ENCODE measurements around the gene METRNL.

Gene METRNL

DNA sequence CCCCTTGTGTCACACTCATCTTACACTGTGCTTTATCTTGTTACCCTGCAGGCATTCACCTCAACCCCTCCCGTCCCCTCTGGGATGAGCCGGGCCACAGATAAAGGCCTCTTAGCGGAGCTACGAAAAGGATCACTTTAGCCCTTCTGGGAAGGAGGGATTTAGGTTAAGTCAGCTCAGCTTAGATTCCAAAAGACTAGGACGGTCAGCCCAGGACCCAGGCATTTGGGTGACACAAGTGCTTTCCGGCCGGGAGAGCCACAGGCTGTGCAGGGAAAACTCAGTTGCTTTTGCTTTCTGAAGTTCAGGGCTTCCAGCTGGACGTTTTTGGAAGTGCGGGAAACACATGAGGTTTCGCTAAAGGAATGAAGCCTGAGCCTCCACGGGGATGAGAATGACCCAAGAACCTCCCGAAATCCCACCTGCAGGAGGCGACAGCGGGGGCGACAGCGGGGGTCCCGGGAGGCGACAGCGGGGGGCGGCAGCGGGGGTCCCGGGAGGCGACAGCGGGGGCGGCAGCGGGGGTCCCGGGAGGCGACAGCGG, 11.6 kb upstream of the METRNL start:
- no peak for DNase-seq

DNA sequence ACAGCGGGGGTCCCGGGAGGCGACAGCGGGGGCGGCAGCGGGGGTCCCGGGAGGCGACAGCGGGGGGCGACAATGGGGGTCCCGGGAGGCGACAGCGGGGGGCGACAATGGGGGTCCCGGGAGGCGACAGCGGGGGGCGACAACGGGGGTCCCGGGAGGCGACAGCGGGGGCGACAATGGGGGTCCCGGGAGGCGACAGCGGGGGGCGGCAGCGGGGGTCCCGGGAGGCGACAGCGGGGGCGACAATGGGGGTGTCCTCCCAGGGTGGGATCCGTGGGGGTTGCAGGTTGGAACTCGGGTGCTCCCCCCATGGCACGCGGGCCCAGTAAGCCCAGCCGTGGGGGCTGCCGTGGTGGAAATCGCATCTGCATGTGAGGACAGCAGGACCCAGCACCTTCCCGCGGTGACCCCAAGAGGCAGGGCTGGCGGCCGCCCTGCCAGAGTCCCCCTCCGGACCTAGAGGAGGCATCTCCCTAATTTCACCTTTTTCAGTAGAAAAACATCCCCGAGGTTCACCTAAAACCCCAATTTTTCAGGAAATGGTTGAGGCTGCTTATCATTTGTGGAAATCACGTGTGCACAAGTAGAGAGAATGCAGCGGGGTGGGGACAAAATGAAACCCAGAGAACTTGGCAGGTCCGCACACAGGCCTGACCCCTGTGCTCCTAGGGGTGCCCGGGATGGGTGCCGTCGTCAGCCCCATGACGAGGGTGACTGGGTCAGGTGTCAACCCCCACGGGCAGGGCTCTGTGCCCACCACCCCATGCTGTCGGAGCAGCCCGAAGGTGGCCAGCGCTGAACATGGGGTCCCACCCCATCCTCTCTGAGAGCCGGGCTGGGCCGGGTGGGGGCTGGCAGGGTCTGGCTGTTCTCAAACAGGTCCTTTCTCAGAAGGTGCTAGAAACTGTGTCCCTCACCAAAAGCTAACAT, 10.5 kb upstream of the METRNL start:
- DNase-seq: no peak

DNA sequence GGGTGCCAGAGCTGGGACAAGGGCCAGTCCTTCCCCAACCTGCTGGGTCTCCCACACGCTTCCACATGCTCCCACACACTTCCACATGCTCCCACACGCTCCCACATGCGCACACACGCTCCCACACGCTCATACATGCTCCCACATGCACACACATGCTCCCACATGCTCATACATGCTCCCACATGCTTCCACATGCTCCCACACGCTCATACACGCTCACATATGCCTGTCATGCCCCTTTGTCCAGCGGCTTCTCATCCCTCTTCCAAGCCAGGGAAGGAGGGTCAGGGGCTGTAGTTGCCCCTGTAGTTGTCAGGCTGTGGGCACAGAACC, 9.9 kb upstream of the METRNL start:
- DNase-seq: no peak

- no peak for DNase-seq
Measured at GRCh38 chr17:83069931-83070742, 9.3 kb upstream of the METRNL start.

- DNase-seq: no peak
Measured at GRCh38 chr17:83070800-83071341, 8.5 kb upstream of the METRNL start.

DNA sequence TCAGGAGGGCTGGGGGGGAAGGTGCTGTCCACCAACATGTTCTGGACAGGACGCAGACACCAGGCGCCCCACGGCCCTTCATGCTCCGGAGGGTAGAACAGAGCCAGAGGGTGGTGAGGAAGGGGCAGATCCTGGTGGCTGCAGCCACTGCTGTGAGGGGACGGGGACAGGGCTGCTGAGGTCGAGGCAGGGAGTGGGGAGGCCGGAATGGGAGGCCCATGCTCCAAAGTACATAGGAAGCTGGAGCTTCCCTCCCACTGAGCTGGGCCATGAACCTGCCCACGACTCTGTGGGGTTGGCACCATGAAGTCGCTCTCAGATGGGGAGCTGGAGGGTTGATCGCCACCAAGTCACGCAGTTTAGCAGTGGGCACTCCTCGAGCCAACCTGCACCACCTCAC, 8.0 kb upstream of the METRNL start:
- DNase-seq: no peak

- DNase-seq: no peak
Measured at GRCh38 chr17:83071966-83072562, 7.3 kb upstream of the METRNL start.

GRCh38 chr17:83072600-83073358, 6.6 kb upstream of the METRNL start:
- no peak for DNase-seq

DNA sequence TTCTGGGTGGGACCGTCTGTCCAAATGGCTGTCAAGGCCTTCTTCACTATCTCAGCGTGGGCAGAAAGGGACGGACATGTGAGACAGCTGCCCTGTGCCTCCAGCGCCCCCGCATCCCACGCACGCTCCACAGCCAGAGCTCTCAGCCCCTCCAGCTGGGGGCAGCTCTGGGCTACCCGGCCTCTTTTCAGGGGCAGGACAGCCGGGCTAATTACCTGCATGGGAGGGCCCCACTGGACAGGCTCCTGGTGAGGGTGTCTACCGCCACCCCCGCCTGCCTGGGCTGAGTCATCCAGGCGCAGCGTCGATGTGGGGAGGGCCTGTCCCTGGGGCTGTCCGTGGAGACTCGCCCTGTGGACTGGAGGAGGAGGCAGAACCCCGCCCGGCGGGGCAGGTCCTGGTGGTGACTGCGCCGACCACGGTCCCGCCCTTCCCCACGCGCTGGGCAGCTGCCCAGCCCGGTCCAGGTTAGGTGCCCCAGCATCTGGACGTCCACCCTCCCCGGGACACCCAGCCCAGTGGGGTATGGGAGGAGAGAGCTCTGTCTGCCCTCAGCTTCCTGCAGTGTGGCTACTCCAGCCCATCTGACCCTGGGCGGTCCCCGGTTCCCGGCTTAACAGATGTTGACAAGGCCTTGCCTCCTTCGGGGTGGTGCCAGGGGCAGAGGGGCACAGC, 5.9 kb upstream of the METRNL start:
- DNase-seq: no peak

- no peak for DNase-seq
Measured at GRCh38 chr17:83074486-83075223, 4.8 kb upstream of the METRNL start.

DNA sequence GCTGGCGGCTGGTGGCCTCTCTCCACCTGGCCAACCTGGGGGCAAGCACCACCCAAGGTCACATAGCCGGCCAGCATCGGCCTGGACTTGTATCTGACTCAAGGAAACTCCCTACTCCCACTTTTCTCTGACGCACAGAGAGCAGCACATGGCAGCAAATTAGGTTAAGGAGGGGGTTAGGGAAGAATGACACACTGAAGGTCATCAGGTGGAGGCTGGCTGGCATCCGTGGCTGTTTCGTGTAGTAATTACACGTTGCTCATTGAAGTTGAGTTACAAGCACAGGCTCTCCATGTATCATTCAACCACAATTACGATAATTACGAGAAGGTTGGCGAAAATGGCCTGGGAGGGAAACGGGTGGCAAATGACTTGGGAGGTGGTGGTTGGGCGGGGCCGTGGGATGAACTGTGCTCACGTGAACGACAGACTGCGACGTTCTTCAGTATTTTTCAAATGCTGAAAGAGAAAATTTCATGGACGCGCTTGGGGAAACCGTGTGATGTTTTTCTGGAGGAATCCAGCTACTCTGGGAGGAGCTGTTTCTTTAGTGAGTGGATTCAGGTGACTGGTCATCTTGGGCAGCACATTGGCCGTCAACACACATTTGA, 4.0 kb upstream of the METRNL start:
- no peak for DNase-seq

GRCh38 chr17:83076938-83077337, 2.5 kb upstream of the METRNL start:
- DNase-seq: peak; percentile 27

- no peak for DNase-seq
Measured at GRCh38 chr17:83077411-83077810, 2.0 kb upstream of the METRNL start.

DNA sequence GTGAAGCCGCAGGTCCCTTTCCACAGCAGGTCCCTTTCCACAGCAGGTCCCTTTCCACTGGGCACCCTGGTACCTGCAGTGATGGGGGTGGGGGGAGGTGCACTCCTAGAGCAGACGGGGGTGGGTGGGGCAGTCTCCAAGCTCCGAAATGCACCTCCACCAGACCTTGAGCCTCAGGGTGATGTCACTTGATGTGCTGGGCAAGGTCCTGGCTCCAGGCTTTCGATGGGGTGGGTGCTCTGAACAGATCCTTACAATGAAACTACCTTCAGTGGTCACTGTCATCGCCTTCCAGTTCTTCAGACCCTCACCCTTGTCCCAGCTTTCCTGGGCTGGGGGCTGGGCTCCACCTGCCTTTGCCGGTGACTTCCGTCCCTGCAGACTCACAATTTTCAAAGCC, 1.5 kb upstream of the METRNL start:
- DNase-seq: no peak

DNA sequence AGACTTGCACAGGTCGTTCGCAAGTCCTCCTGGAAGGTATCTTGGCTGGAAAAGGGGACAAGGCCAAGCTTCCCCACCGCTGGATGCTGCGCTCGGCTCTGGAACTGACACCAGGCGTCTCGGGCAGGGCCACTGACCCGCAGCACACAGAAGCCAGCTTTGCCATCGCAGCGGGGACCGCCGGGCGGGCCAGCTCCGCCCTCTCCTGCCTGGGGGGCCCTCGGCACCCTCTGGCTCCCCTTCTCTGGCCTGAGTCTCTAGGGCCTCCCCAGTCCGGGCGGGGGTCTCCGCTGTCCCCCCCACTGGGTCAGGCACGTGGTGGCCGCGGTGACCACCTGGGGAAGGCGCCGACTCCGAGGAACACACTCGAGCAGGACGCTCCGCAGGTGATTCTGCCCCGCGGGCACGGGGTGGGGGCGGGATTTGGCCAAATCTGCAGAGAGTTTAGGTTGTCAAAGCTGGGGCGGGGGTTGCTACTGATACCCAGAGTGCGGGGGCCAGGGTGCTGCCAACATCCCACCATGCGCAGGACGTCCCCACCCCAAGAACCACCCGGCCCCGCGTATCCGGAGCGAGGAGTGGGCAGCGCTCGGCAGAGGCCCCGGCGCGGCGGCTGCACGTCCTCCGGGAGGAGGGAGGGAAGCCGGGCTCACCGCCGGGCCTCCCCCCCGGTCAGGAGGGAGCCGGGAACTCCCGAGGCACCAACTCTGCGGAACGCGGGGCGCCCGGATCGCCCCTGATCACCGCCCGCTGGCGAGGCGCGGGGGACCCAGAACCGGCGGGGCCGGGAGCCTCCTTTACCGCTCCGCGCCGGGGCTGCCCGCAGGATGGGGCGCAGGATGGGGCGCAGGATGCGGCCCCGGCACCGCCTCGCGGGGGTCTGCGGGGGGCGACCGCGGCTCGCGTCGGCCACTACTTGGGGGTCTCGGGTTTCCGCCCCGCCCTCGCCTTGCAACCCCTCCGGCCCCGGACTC, 744 bp upstream of the METRNL start:
- DNase-seq: no peak

DNA sequence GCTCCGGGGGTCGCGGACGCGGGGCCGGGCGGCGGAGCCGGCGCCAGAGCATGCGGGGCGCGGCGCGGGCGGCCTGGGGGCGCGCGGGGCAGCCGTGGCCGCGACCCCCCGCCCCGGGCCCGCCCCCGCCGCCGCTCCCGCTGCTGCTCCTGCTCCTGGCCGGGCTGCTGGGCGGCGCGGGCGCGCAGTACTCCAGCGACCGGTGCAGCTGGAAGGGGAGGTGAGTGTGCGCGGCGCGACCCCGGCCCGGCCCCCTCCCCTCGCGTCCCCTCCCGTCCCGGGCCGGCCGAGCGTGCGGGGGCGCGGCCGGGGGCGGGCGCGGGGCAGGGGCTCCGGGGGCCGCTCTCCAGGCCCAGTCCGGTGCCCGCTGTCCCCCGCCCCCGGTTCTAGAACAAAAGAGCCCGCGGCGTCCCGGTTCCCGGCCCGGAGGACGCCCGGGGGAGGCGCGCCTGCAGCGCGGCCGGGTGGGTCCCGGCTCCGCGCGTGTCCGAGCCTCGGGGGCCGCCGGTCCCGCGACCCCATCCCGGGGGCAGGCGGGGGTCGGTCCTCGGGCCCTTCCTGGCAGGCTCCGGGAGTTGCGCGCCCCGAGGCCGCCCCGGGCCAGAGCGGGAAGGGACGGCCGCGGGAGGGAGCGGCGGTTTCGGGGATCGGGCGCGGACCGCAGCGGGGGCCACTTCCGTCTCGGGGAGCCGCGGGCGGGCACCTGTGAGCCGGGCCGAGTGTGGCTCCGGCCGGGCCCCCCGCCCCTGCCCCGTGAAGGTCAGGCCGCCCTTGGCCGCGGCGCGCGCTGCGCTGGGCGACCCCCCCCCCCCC, 563 bp downstream of the METRNL start:
- DNase-seq: no peak

GRCh38 chr17:83080579-83080857, 1.1 kb downstream of the METRNL start:
- no peak for DNase-seq

- no peak for DNase-seq
Measured at GRCh38 chr17:83080858-83081683, 1.7 kb downstream of the METRNL start.

All from activated CD4-positive, alpha-beta T cell treated with anti-CD3 and anti-CD28 coated beads, Interleukin-2, amount 50 U/mL, for 16 hours (primary cell).